NCI-H460 (cell line): ENCODE results near the gene GADD45A. TPM values are rescaled to one million over a fixed set of nuclear protein-coding genes. Genes with fewer than 3 reads are reported as not detected.
A peak's percentile ranks its signal among the peaks of the same experiment; 100 is the strongest.
"Not testable (repeated sequence)": the region's sequence is repeated elsewhere in the genome, so short reads cannot be mapped to it uniquely, and the experiment has no call there.

Experiments used
- DNase-seq: peaks from one replicate; pipeline ENCODE4 v3.0.0-alpha.2; 2016; ENCODE audit warnings: low read depth; ENCODE audit errors: extremely low read depth
- polyA plus RNA-seq: library from polyadenylated mRNA; depleted of rRNA; stranded (reverse); fragments of >200 nt; gene quantifications from 2 replicates; pipeline ENCODE4 v1.2.3, GENCODE V29; 2014; cell fraction: nucleus; rRNA removed
- total RNA-seq: library from RNA; depleted of rRNA; stranded (reverse); fragments of >200 nt; shearing (Covaris generic); gene quantifications from 2 replicates; pipeline ENCODE4 v1.2.3, GENCODE V29; 2014; rRNA removed

The GADD45A gene
- total RNA-seq = 124 and 137 TPM in 2 replicates
- 48.2 and 53.2 TPM in 2 replicates for polyA plus RNA-seq

- peak; percentile 100 for DNase-seq
Observed at GRCh38 chr1:67685067-67685557, at the start of gene GADD45A. Gene GADD45A, plus strand, starts transcription at chr1:67685201. Its CDS starts 294 bp downstream, at chr1:67685495.

GRCh38 chr1:67636146-67636545 is 48.9 kb upstream of the GADD45A start:
- DNase-seq = no peak

GRCh38 chr1:67639361-67639760 is 45.6 kb upstream of the GADD45A start:
- DNase-seq = no peak

- DNase-seq = no peak
Observed at GRCh38 chr1:67642629-67643028, 42.4 kb upstream of the GADD45A start.

GRCh38 chr1:67644566-67644965 is 40.4 kb upstream of the GADD45A start:
- DNase-seq = no peak

- peak; percentile 40 for DNase-seq
Observed at GRCh38 chr1:67645495-67646144, 39.4 kb upstream of the GADD45A start.

- DNase-seq = no peak
Observed at GRCh38 chr1:67646145-67647035, 38.6 kb upstream of the GADD45A start.

- DNase-seq = no peak
Observed at GRCh38 chr1:67647036-67647798, 37.8 kb upstream of the GADD45A start.

GRCh38 chr1:67647814-67648358 is 37.1 kb upstream of the GADD45A start:
- DNase-seq = no peak

GRCh38 chr1:67648582-67649326 is 36.2 kb upstream of the GADD45A start:
- no peak for DNase-seq

- DNase-seq = no peak
Observed at GRCh38 chr1:67650061-67650460, 34.9 kb upstream of the GADD45A start.

GRCh38 chr1:67651031-67651430 is 34.0 kb upstream of the GADD45A start:
- DNase-seq = no peak

GRCh38 chr1:67652800-67653199 is 32.2 kb upstream of the GADD45A start:
- no peak for DNase-seq

GRCh38 chr1:67653304-67653703 is 31.7 kb upstream of the GADD45A start:
- no peak for DNase-seq

GRCh38 chr1:67655581-67655980 is 29.4 kb upstream of the GADD45A start:
- no peak for DNase-seq

- not testable (repeated sequence) for DNase-seq
Observed at GRCh38 chr1:67657152-67657551, 27.8 kb upstream of the GADD45A start.

GRCh38 chr1:67659229-67659628 is 25.8 kb upstream of the GADD45A start:
- DNase-seq = no peak

- DNase-seq = no peak
Observed at GRCh38 chr1:67662884-67663283, 22.1 kb upstream of the GADD45A start.

- DNase-seq = no peak
Observed at GRCh38 chr1:67664048-67664447, 21.0 kb upstream of the GADD45A start.

GRCh38 chr1:67665307-67665706 is 19.7 kb upstream of the GADD45A start:
- not testable (repeated sequence) for DNase-seq
